OCI-LY7 (cell line): Measurements from ENCODE around the gene RNASE12. TPM values are rescaled to one million over a fixed set of nuclear protein-coding genes. Genes with fewer than 3 reads are reported as not detected.
"Not testable (repeated sequence)": the region's sequence is repeated elsewhere in the genome, so short reads cannot be mapped to it uniquely, and the experiment has no call there.

Source experiments
- BruUV-seq: library from RNA; stranded (reverse); fragments of 400-500 nt; replicated peaks from 2 replicates; lab custom pipeline; 2021; lab: Mats Ljungman, UMichigan
- CTCF ChIA-PET: fragments of 300-600 bp; sonication (Branson Sonifier 250); formaldehyde crosslinking; loops from one replicate; lab custom pipeline; 2022; ENCODE audit warnings: antibody characterized with exemption; ENCODE audit not compliant: unreplicated experiment; lab: Charles Lee
- POLR2A ChIA-PET: fragments of 300-600 bp; sonication (Branson Sonifier 250); formaldehyde crosslinking; loops from one replicate; lab custom pipeline; 2022; ENCODE audit warnings: antibody characterized with exemption; lab: Charles Lee
- DNase-seq: peaks from one replicate; pipeline ENCODE4 v3.0.0-alpha.2; 2015; ENCODE audit warnings: low spot score
- H2AFZ ChIP-seq: fragments of 200-600 bp; sonication (generic), shearing (Covaris generic); 2 replicates; pipeline ENCODE4 v1.6.1; 2014; ENCODE audit warnings: mild to moderate bottlenecking, antibody characterized with exemption, low read length, moderate library complexity
- H3K27ac ChIP-seq: fragments of 200-600 bp; sonication (generic); 2 replicates; pipeline ENCODE4 v1.5.1; 2014; ENCODE audit warnings: mixed run types, low read depth, mild to moderate bottlenecking, moderate library complexity, low read length, inconsistent platforms; ENCODE audit not compliant: poor library complexity, severe bottlenecking
- H3K36me3 ChIP-seq: fragments of 200-600 bp; sonication (generic); 2 replicates; pipeline ENCODE4 v1.6.1; 2014; ENCODE audit warnings: mild to moderate bottlenecking, antibody characterized with exemption, low read length, moderate library complexity, mixed read lengths; ENCODE audit not compliant: insufficient read depth
- H3K4me1 ChIP-seq: fragments of 200-600 bp; sonication (generic); 2 replicates; pipeline ENCODE4 v1.5.1; 2014; ENCODE audit warnings: mild to moderate bottlenecking, low read length; ENCODE audit not compliant: insufficient read depth, poor library complexity, severe bottlenecking
- H3K4me2 ChIP-seq: fragments of 200-600 bp; sonication (generic); 2 replicates; pipeline ENCODE4 v1.6.1; 2014; ENCODE audit warnings: mild to moderate bottlenecking, low read length
- H3K4me3 ChIP-seq: fragments of 200-600 bp; sonication (generic); 2 replicates; pipeline ENCODE4 v1.5.1; 2014; ENCODE audit warnings: mild to moderate bottlenecking, low read depth, low read length; ENCODE audit not compliant: poor library complexity, severe bottlenecking
- H3K79me2 ChIP-seq: fragments of 200-600 bp; sonication (generic); 2 replicates; pipeline ENCODE4 v1.6.1; 2016; ENCODE audit warnings: low read depth, mild to moderate bottlenecking, low read length, moderate library complexity, mixed read lengths; ENCODE audit not compliant: insufficient read depth
- H3K9me2 ChIP-seq: fragments of 200-600 bp; sonication (generic); 2 replicates; pipeline ENCODE4 v1.6.1; 2016; ENCODE audit warnings: mild to moderate bottlenecking, low read length, mixed read lengths; ENCODE audit not compliant: insufficient read depth
- H3K9me3 ChIP-seq: fragments of 200-600 bp; sonication (generic); 2 replicates; pipeline ENCODE4 v1.6.1; 2014; ENCODE audit warnings: mild to moderate bottlenecking, mixed run types, low read length, mixed read lengths
- H4K20me1 ChIP-seq: fragments of 200-600 bp; sonication (generic); 2 replicates; pipeline ENCODE4 v1.6.1; 2014; ENCODE audit warnings: mild to moderate bottlenecking, antibody characterized with exemption, low read length, moderate library complexity, mixed read lengths; ENCODE audit not compliant: insufficient read depth
- EZH2phosphoT487 ChIP-seq: fragments of 200-600 bp; sonication (generic); IDR thresholded peaks from 2 replicates; pipeline ENCODE4 v1.6.1; 2018; ENCODE audit warnings: low read depth, borderline replicate concordance, mild to moderate bottlenecking, mixed run types, antibody characterized with exemption, low read length, moderate library complexity, mixed read lengths
- intact Hi-C: fragments of 100-400 bp; cut with micrococcal nuclease; formaldehyde crosslinking; loops from one replicate; pipeline ENCODE4 v1.10.0; 2022; ENCODE audit not compliant: unreplicated experiment
- total RNA-seq, 2 experiments: library from RNA; depleted of rRNA in 1 of 2; stranded (reverse); fragments of >200 nt in 1 of 2; shearing (Covaris generic) in 1 of 2; gene quantifications; 2 replicates each; pipeline ENCODE4 v1.2.3, GENCODE V29; 2014 to 2022
- TF ChIP-seq, protein P1 (sequence below): fragments of 200-600 bp; sonication (generic); conservative IDR thresholded peaks from 2 replicates; pipeline ENCODE4 v1.5.1; 2014; ENCODE audit warnings: mild to moderate bottlenecking, antibody characterized with exemption, low read length, moderate library complexity, mixed read lengths

The RNASE12 gene
- total RNA-seq, 2 experiments from 2014 or later, result not detected

DNA sequence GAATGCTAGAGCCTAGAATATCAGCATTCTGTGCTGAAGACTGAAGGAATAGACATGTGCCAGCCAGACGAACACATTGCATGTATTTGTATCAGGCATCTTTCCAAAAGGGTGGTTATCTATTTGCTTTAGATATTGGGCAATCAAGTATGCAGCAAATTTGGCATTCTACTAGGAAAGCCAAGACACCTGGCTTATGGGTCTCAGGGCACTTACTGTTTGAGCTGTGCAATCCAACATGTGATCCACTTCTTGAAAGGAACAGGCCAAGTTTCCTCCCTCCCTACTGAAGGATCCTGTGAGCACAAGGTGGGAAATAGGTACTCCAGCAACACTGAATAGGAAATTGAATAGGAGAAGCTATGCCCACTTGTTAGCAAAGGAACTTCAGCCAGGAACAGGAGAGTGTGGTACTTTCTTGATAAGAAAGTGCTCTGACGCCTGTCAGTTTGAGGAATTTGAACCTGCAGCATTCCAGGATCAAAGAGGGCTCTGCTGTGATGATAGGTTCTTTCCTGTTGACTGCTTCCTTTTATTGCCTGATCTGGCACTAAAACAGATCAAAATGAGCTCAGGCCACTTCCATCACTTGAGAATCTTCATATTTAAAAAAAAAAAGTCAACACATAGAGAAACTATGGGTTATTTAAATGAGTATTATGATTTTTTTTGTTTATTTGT is 29.8 kb upstream of the RNASE12 start:
- Histone ChIP-seq H3K9me2 (no peaks in the 10 kb centered on the region), H3K27ac (no peak overlapping the region), H3K79me2 (no peaks in the 10 kb centered on the region), H3K4me3 (no peak overlapping the region), H3K4me1 (no peaks in the 10 kb centered on the region), H3K9me3 (no peaks in the 10 kb centered on the region), H3K4me2 (no peak overlapping the region), H2AFZ (no peak overlapping the region), H4K20me1 (no peaks in the 10 kb centered on the region), H3K36me3 (no peaks in the 10 kb centered on the region)
- CTCF ChIA-PET, result no interaction called here
- BruUV-seq, result no TSS peak
- intact Hi-C loops, result no loop called here
- DNase-seq, result no peak
- POLR2A ChIA-PET, result no interaction called here
- TF ChIP-seq EZH2phosphoT487, result no peak
- TF ChIP-seq, protein P1, sequence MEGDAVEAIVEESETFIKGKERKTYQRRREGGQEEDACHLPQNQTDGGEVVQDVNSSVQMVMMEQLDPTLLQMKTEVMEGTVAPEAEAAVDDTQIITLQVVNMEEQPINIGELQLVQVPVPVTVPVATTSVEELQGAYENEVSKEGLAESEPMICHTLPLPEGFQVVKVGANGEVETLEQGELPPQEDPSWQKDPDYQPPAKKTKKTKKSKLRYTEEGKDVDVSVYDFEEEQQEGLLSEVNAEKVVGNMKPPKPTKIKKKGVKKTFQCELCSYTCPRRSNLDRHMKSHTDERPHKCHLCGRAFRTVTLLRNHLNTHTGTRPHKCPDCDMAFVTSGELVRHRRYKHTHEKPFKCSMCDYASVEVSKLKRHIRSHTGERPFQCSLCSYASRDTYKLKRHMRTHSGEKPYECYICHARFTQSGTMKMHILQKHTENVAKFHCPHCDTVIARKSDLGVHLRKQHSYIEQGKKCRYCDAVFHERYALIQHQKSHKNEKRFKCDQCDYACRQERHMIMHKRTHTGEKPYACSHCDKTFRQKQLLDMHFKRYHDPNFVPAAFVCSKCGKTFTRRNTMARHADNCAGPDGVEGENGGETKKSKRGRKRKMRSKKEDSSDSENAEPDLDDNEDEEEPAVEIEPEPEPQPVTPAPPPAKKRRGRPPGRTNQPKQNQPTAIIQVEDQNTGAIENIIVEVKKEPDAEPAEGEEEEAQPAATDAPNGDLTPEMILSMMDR, result no peak

DNA sequence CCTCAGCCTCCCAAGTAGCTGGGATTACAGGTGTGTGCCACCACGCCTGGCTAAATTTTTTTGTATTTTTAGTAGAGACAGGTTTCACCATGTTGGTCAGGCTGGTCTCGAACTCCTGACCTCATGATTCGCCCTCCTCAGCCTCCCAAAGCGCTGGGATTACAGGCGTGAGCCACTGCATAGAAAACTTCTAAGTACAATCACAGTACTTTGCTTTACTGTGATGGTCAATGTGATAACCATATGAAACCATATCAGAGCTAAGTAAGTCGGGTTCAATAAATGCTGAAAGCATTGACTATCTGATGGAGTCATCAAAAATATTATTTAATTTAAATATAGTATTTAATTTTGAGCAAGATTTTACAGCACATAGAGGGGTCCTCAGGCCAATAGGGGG is 28.5 kb upstream of the RNASE12 start:
- POLR2A ChIA-PET, result interaction anchor here (0.7 kb wide), 1 partner anchor 73 kb away, joined by 9 read pairs; no protein-coding TSS in a partner anchor
- H3K27ac ChIP-seq, intact Hi-C loops, H3K9me3 ChIP-seq, H3K4me2 ChIP-seq, BruUV-seq, H3K4me3 ChIP-seq, H3K9me2 ChIP-seq, H3K36me3 ChIP-seq, H3K4me1 ChIP-seq, DNase-seq, H2AFZ ChIP-seq, H3K79me2 ChIP-seq, H4K20me1 ChIP-seq, CTCF ChIA-PET: not testable (repeated sequence)

DNA sequence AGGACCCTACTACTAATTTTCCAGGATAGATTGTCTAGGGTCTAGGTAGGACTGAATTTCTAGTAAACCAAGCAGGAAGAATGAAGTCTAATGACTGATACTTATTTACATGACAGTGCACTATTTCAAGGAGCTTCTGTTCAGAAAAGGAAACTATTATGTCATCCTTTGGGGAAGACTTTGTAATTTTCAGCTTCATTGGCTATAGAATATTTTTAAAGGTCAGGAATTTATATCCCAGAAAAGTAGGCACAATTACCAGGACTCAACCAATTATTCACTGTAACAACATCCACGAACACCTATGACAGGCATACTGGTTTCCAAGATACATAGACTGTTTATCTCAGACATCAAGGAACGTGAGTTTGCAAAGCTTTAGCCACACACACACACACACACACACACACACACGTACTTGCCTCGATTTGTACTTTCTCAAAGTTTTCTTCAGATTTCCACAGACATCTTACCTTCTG is 27.1 kb upstream of the RNASE12 start:
- TF ChIP-seq, protein P1, result no peak
- H4K20me1 ChIP-seq, result no peaks in the 10 kb centered on the region

More for the DNA sequence above, 27.1 kb upstream of the RNASE12 start:
- intact Hi-C loops, result no loop called here
- H3K9me2 ChIP-seq, result no peaks in the 10 kb centered on the region
- DNase-seq, result no peak
- no peaks in the 10 kb centered on the region for H3K79me2 ChIP-seq
- H3K4me1 ChIP-seq, result peaks cover 10% of the 10 kb centered on the region
- H2AFZ ChIP-seq, result no peak overlapping the region
- no peak overlapping the region for H3K27ac ChIP-seq
- BruUV-seq, result no TSS peak
- H3K4me3 ChIP-seq, result no peak overlapping the region
- ChIA-PET CTCF (no interaction called here), POLR2A (interaction anchor here (0.6 kb wide), 1 partner anchor 27 kb away, joined by 3 read pairs; no protein-coding TSS in a partner anchor)
- no peaks in the 10 kb centered on the region for H3K9me3 ChIP-seq
- no peak overlapping the region for H3K4me2 ChIP-seq
- H3K36me3 ChIP-seq, result no peaks in the 10 kb centered on the region
